GM23338 (cell line): ENCODE data around the gene UBE2G1.

Experiments
- CREB1 ChIP-seq: fragments of 250-450 bp; sonication (Bioruptor Pico); IDR thresholded peaks from 2 replicates; pipeline ENCODE4 v1.5.0; 2020; ENCODE audit warnings: low read depth, mild to moderate bottlenecking, moderate library complexity
- CTCF ChIP-seq, 2 experiments: fragments of 200-600 bp in 1 of 2; sonication (generic) in 1 of 2; conservative IDR thresholded peaks; 2 replicates each; pipeline versions ENCODE4 v1.5.1 to v1.6.1; 2016 to 2017; ENCODE audit warnings: antibody characterized with exemption in 2 of 2, low read depth in 2 of 2, mild to moderate bottlenecking in 2 of 2, moderate library complexity in 1 of 2
- ETS1 ChIP-seq: IDR thresholded peaks from 2 replicates; pipeline ENCODE4 v1.6.1; 2016; ENCODE audit warnings: antibody characterized with exemption
- EZH2 ChIP-seq: fragments of 200-600 bp; sonication (generic); IDR thresholded peaks from one replicate; pipeline ENCODE4 v1.8.0; 2017; ENCODE audit warnings: antibody characterized with exemption, mild to moderate bottlenecking, low read depth; ENCODE audit not compliant: unreplicated experiment
- EZH2phosphoT487 ChIP-seq: fragments of 200-600 bp; sonication (generic); IDR thresholded peaks from one replicate; pipeline ENCODE4 v1.8.1; 2018; ENCODE audit warnings: antibody characterized with exemption; ENCODE audit not compliant: unreplicated experiment
- JUNB ChIP-seq: IDR thresholded peaks from one replicate; pipeline ENCODE4 v1.6.1; 2016; ENCODE audit warnings: antibody characterized with exemption; ENCODE audit not compliant: unreplicated experiment
- NANOG ChIP-seq: IDR thresholded peaks from 2 replicates; pipeline ENCODE4 v1.6.1; 2016; ENCODE audit warnings: antibody characterized with exemption, borderline replicate concordance
- POLR2AphosphoS5 ChIP-seq: IDR thresholded peaks from 2 replicates; pipeline ENCODE4 v1.6.1; 2016; ENCODE audit warnings: antibody characterized with exemption, low read depth
- REST ChIP-seq: IDR thresholded peaks from one replicate; pipeline ENCODE4 v1.6.1; 2018; ENCODE audit warnings: antibody characterized with exemption; ENCODE audit not compliant: unreplicated experiment
- STAT1 ChIP-seq: IDR thresholded peaks from one replicate; pipeline ENCODE4 v1.6.1; 2016; ENCODE audit warnings: antibody characterized with exemption; ENCODE audit not compliant: unreplicated experiment
- ZNF114 ChIP-seq: fragments of 250-450 bp; sonication (Bioruptor Pico); IDR thresholded peaks from 2 replicates; pipeline ENCODE4 v1.5.0; 2020; ENCODE audit warnings: mild to moderate bottlenecking, moderate library complexity
- ZNF331 ChIP-seq: fragments of 250-450 bp; sonication (Bioruptor Pico); IDR thresholded peaks from 2 replicates; pipeline ENCODE4 v1.5.0; 2020; ENCODE audit warnings: low read depth, mild to moderate bottlenecking, moderate library complexity

GRCh38 chr17:4314179-4314578 lies 52.3 kb downstream of the UBE2G1 start:
- TF ChIP-seq CTCF (conservative IDR thresholded peaks at IDR 0.05; ENCODE audit: low read depth in 2 of 2) (no peak), EZH2phosphoT487 (no peak), EZH2 (no peak), ZNF331 (CRISPR knock-in tag) (no peak), POLR2AphosphoS5 (no peak), JUNB (no peak), REST (no peak), ETS1 (no peak), NANOG (no peak), CREB1 (CRISPR knock-in tag) (no peak), STAT1 (no peak), ZNF114 (no peak)
